ENCODE data around the gene NWD2.

NWD2 gene

DNA sequence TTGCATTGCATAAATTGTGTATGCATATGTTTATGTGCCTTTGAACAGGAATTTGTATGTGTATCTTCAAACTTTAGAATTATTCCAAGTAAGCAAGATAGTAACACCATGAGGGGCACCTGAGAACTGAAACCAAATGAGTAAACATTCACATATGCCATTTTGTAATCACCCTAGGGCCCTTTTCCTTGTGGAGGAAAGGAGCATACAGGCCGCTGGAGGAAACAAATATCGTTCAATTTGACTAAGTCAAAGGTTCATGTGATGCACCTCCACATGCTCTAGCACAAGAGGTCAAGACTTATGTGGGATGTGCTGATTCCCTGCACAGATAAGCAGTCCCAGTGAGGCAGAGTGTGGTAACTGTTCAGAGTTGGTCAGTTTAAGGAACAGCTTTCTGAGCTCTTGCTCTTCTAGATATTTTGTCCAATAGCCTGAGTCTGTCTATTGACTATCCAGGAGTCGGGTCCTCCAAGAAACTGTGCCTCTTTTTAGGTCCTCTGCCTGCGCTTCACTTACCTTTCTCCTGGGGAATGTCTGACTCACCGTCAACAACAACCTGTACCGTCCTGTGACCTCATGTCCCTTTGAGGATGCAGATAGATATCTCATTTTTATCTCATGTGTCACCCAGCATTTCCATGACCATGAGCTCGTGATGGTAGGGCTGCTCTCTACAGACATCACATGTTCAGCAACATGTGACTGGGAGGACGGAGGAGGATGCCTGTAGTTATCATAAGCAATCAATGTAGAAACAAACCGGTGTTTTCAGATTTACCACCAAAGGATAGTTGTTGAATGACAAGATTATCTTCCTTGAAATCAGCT is 196.9 kb downstream of the NWD2 start:
- DNase-seq = no peak
- no peak overlapping the region for H2AFZ ChIP-seq (ENCODE audit: low read length)
- no peak overlapping the region for H3K4me2 ChIP-seq (ENCODE audit: low read depth, low read length)

GRCh38 chr4:37442062-37442323 is 197.4 kb downstream of the NWD2 start:
- H4K20me1 ChIP-seq (ENCODE audit: insufficient read depth, low read length) = no peaks in the 10 kb centered on the region
- TF ChIP-seq EZH2 (optimal IDR thresholded peaks at IDR 0.05; ENCODE audit: low read depth, low read length) (no peak), CTCF (IDR thresholded peaks at IDR 0.05; ENCODE audit: low read length) (no peak), EZH2phosphoT487 (IDR thresholded peaks at IDR 0.05; ENCODE audit: low read length) (no peak)
- H3K9me2 ChIP-seq (replicated peaks; ENCODE audit: insufficient read depth, low read length) = no peaks in the 10 kb centered on the region
- no peak overlapping the region for H3K27ac ChIP-seq (ENCODE audit: low read length)
- H3K79me2 ChIP-seq (ENCODE audit: low read length) = no peaks in the 10 kb centered on the region
- no peak overlapping the region for H3K4me2 ChIP-seq (ENCODE audit: low read depth, low read length)
- no peaks in the 10 kb centered on the region for H3K36me3 ChIP-seq (replicated peaks; ENCODE audit: insufficient read depth, low read length)
- H3F3A ChIP-seq (ENCODE audit: insufficient read depth, low read length) = no peaks in the 10 kb centered on the region
- DNase-seq = no peak
- no peak overlapping the region for H2AFZ ChIP-seq (ENCODE audit: low read length)
- H3K27me3 ChIP-seq (replicated peaks; ENCODE audit: insufficient read depth, low read length) = no peaks in the 10 kb centered on the region
- H3K9me3 ChIP-seq (replicated peaks; ENCODE audit: insufficient read depth, low read length) = no peaks in the 10 kb centered on the region
- no peak overlapping the region for H3K4me3 ChIP-seq (ENCODE audit: low read length)
- no peak overlapping the region for H3K9ac ChIP-seq (ENCODE audit: low read length)
- H3K4me1 ChIP-seq (ENCODE audit: low read length) = no peaks in the 10 kb centered on the region

More for the DNA sequence above, 196.9 kb downstream of the NWD2 start:
- Histone ChIP-seq H3K9me2 (replicated peaks; ENCODE audit: insufficient read depth, low read length) (no peaks in the 10 kb centered on the region), H3K9ac (ENCODE audit: low read length) (no peak overlapping the region), H3F3A (ENCODE audit: insufficient read depth, low read length) (no peaks in the 10 kb centered on the region), H3K9me3 (replicated peaks; ENCODE audit: insufficient read depth, low read length) (no peaks in the 10 kb centered on the region), H3K79me2 (ENCODE audit: low read length) (no peaks in the 10 kb centered on the region), H3K36me3 (replicated peaks; ENCODE audit: insufficient read depth, low read length) (no peaks in the 10 kb centered on the region), H3K27ac (ENCODE audit: low read length) (no peak overlapping the region), H3K4me3 (ENCODE audit: low read length) (no peak overlapping the region), H3K4me1 (ENCODE audit: low read length) (no peaks in the 10 kb centered on the region), H4K20me1 (ENCODE audit: insufficient read depth, low read length) (no peaks in the 10 kb centered on the region), H3K27me3 (replicated peaks; ENCODE audit: insufficient read depth, low read length) (no peaks in the 10 kb centered on the region)
- TF ChIP-seq CTCF (IDR thresholded peaks at IDR 0.05; ENCODE audit: low read length) (no peak), EZH2 (optimal IDR thresholded peaks at IDR 0.05; ENCODE audit: low read depth, low read length) (no peak), EZH2phosphoT487 (IDR thresholded peaks at IDR 0.05; ENCODE audit: low read length) (no peak)

DNA sequence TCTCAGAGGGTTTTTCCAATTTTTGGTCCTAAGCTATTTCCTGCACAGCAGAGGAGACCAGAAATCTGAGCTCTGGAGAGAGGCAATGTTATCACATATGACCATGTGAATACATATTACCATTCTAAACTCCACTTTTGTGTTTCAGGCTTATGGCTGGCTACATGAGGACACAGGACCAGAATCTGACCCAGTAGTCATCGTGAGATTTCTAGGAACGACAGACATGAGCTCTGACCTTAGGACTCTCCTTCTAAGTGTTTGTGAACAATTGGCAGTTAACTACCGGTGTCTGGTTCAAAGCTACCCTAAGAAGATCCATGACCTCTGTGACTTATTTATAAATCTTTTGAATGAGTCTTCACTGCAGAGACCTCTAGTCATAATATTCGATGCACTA is 198.6 kb downstream of the NWD2 start:
- Histone ChIP-seq H3K27me3 (replicated peaks; ENCODE audit: insufficient read depth, low read length) (no peaks in the 10 kb centered on the region), H3F3A (ENCODE audit: insufficient read depth, low read length) (no peaks in the 10 kb centered on the region), H3K79me2 (ENCODE audit: low read length) (no peaks in the 10 kb centered on the region), H2AFZ (ENCODE audit: low read length) (no peak overlapping the region), H4K20me1 (ENCODE audit: insufficient read depth, low read length) (no peaks in the 10 kb centered on the region), H3K27ac (ENCODE audit: low read length) (no peak overlapping the region), H3K4me1 (ENCODE audit: low read length) (no peaks in the 10 kb centered on the region), H3K9me3 (replicated peaks; ENCODE audit: insufficient read depth, low read length) (no peaks in the 10 kb centered on the region), H3K9me2 (replicated peaks; ENCODE audit: insufficient read depth, low read length) (no peaks in the 10 kb centered on the region), H3K4me3 (ENCODE audit: low read length) (no peak overlapping the region), H3K9ac (ENCODE audit: low read length) (no peak overlapping the region), H3K36me3 (replicated peaks; ENCODE audit: insufficient read depth, low read length) (no peaks in the 10 kb centered on the region), H3K4me2 (ENCODE audit: low read depth, low read length) (no peak overlapping the region)
- no peak for TF ChIP-seq CTCF (IDR thresholded peaks at IDR 0.05; ENCODE audit: low read length)
- TF ChIP-seq EZH2phosphoT487 (IDR thresholded peaks at IDR 0.05; ENCODE audit: low read length) = no peak
- no peak for TF ChIP-seq EZH2 (optimal IDR thresholded peaks at IDR 0.05; ENCODE audit: low read depth, low read length)
- no peak for DNase-seq
